Urinary bladder (tissue), 4 donors: ENCODE measurements around the gene MRFAP1. TPM values are rescaled to one million over a fixed set of nuclear protein-coding genes. Genes with fewer than 3 reads are reported as not detected.
A peak's percentile ranks its signal among the peaks of the same experiment; 100 is the strongest.
"Not testable (repeated sequence)": the region's sequence is repeated elsewhere in the genome, so short reads cannot be mapped to it uniquely, and the experiment has no call there.

Experiments
- DNase-seq: peaks from one replicate; pipeline ENCODE4 v3.0.0-alpha.2; 2015; ENCODE audit errors: extremely low spot score
- H3K27ac ChIP-seq: one replicate; pipeline ENCODE4 v1.5.1; 2013; ENCODE audit warnings: low read depth, mild to moderate bottlenecking, moderate library complexity
- H3K36me3 ChIP-seq: one replicate; pipeline ENCODE4 v1.6.1; 2013; ENCODE audit warnings: mild to moderate bottlenecking, moderate library complexity; ENCODE audit not compliant: insufficient read depth
- H3K4me1 ChIP-seq: one replicate; pipeline ENCODE4 v1.6.1; 2013; ENCODE audit warnings: mild to moderate bottlenecking, moderate library complexity; ENCODE audit not compliant: insufficient read depth
- H3K4me3 ChIP-seq: one replicate; pipeline ENCODE4 v1.5.1; 2013; ENCODE audit warnings: low read depth, low read length
- WGBS: extraction: QIAGEN DNeasy Blood & Tissue Kit; methylation state at CpG from one replicate; pipeline ENCODE4 v1.1.7; 2013; 5-methylcytosine and 5-hydroxymethylcytosine counted together
- polyA plus RNA-seq: library from polyadenylated mRNA; stranded (reverse); fragments of 200-250 nt; gene quantifications from one replicate; pipeline ENCODE4 v1.2.3, GENCODE V29; 2013
- total RNA-seq: library from RNA; depleted of rRNA; stranded (reverse); fragments of >200 nt; gene quantifications from one replicate; pipeline ENCODE4 v1.2.3, GENCODE V29; 2014
- donor health status: healthy with polysubstance abuse.
- donor health status: healthy.

Gene MRFAP1
- total and polyA plus RNA-seq, 2 donors: 81.2 to 384 TPM

- H3K4me3 ChIP-seq, DNase-seq, H3K36me3 ChIP-seq, H3K27ac ChIP-seq, H3K4me1 ChIP-seq: not testable (repeated sequence)
- 24% methylated on average over 14 of the region's 14 CpGs for WGBS
These were observed 32.7 kb downstream of the MRFAP1 start for GRCh38 chr4:6673191-6673659.

- Histone ChIP-seq H3K4me1 (no peaks in the 10 kb centered on the region), H3K27ac (peak overlapping the region; percentile 75), H3K4me3 (peak overlapping the region; percentile 71), H3K36me3 (no peaks in the 10 kb centered on the region)
- under 1% methylated on average over 89 of the region's 89 CpGs for WGBS
- DNase-seq: peak; percentile 80
These were observed 33.4 kb downstream of the MRFAP1 start for GRCh38 chr4:6673660-6674499.

DNA sequence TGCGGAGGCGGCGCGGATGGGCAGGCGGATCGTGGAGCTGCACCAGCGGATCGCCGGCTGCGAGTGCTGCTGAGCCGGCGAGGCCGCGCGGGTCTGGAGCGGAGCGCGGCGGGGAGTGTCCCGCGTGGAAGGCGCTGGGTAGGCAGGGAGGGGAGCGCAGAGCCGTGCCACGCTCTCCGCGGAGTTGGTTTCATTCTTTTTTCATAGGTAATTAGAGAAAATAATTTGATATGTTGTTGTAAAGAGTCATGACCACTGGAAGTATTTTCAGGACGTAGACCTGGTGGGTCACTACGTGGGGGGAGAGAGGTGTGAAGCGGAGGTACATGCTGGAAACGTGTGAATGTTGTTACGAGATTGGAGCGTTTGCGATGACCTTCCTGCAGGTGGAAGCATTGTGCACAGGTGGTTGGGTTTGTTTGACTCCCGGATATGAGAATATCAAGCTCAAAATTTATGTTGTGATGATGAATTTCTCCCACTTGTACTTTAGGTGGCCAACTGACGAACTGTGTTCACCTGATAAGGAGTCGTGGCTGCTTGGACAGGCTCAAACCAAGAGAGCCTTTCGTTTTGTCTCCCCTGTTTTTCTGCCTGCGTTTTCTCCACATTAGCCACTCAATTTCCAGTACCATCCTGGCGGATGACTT is 34.1 kb downstream of the MRFAP1 start:
- Histone ChIP-seq H3K27ac (peak overlapping the region; percentile 75), H3K4me1 (no peaks in the 10 kb centered on the region), H3K36me3 (no peaks in the 10 kb centered on the region), H3K4me3 (peak overlapping the region; percentile 71)
- no peak for DNase-seq
- WGBS: 4% methylated on average over 40 of the region's 40 CpGs

- H3K4me3 ChIP-seq: no peak overlapping the region
- DNase-seq: no peak
- no peak overlapping the region for H3K27ac ChIP-seq
- H3K4me1 ChIP-seq: no peaks in the 10 kb centered on the region
- 84% methylated on average over 21 of the region's 21 CpGs for WGBS
- no peaks in the 10 kb centered on the region for H3K36me3 ChIP-seq
These were observed 36.5 kb downstream of the MRFAP1 start for GRCh38 chr4:6676722-6677558.

DNA sequence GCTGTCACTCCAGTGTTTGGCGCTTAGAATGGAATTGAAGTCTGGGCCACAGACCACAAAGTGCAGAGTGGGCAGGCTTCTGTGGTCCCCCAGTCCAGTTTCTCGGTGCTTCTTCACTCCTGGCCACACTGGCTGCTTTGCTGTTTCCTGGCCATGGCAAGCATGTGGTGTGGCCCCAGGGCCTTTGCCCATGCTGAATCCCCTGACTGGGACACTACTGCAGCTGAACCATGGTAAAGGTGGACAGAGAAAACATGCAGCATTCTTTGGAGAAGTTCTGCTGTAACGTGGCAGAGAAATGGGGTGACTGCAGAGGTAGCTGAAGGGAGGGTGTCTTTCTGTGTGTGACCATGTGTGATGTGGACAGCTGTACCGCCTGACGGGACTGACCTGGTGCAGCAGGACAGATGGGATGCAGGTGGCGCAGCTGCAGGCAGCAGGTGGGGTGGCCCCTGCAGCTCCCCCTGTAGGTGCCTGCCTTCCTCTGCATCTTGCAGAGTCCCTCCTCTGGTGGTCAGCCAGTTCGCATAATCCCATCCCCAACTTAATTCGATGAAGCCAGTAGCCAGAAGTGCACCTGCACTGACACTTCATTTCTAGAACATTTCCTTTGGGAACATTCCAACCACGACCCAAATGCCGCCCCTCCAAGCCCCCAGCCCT is 40.0 kb downstream of the MRFAP1 start:
- DNase-seq: no peak
- 84% methylated on average over 10 of the region's 10 CpGs for WGBS
- no peak overlapping the region for H3K4me3 ChIP-seq
- no peak overlapping the region for H3K27ac ChIP-seq
- no peaks in the 10 kb centered on the region for H3K4me1 ChIP-seq
- H3K36me3 ChIP-seq: no peaks in the 10 kb centered on the region

- Histone ChIP-seq H3K4me1 (no peaks in the 10 kb centered on the region), H3K4me3 (no peak overlapping the region), H3K36me3 (no peaks in the 10 kb centered on the region), H3K27ac (no peak overlapping the region)
- 86% methylated on average over 9 of the region's 9 CpGs for WGBS
- DNase-seq: no peak
These were observed 40.7 kb downstream of the MRFAP1 start for GRCh38 chr4:6681191-6681590.

- no peaks in the 10 kb centered on the region for H3K4me1 ChIP-seq
- H3K27ac ChIP-seq: no peak overlapping the region
- DNase-seq: no peak
- WGBS: 79% methylated on average over 11 of the region's 11 CpGs
- no peak overlapping the region for H3K4me3 ChIP-seq
- H3K36me3 ChIP-seq: no peaks in the 10 kb centered on the region
These were observed 42.5 kb downstream of the MRFAP1 start for GRCh38 chr4:6682862-6683590.

DNA sequence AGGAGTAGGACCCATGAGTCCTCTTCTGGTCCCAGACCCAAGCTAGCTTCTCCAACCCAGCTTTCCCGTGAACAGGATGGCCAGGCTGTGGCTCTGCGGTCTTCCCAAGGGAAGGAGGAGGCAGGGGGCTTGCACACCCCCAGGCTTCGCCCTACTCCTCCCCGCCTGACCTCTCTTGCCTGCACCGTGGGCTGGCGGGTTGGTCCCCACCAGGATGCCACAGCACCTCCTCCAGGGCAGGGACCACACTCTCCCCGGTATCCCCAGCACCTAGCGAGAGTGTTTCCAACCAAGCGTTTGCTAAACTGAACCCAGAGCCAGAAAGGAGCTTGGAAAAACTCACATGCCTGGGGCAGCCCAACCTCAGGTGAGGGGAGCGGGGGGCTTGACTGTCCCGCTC is 44.2 kb downstream of the MRFAP1 start:
- Histone ChIP-seq H3K4me3 (no peak overlapping the region), H3K4me1 (no peaks in the 10 kb centered on the region), H3K27ac (no peak overlapping the region), H3K36me3 (no peaks in the 10 kb centered on the region)
- no peak for DNase-seq
- 92% methylated on average over 11 of the region's 11 CpGs for WGBS

DNA sequence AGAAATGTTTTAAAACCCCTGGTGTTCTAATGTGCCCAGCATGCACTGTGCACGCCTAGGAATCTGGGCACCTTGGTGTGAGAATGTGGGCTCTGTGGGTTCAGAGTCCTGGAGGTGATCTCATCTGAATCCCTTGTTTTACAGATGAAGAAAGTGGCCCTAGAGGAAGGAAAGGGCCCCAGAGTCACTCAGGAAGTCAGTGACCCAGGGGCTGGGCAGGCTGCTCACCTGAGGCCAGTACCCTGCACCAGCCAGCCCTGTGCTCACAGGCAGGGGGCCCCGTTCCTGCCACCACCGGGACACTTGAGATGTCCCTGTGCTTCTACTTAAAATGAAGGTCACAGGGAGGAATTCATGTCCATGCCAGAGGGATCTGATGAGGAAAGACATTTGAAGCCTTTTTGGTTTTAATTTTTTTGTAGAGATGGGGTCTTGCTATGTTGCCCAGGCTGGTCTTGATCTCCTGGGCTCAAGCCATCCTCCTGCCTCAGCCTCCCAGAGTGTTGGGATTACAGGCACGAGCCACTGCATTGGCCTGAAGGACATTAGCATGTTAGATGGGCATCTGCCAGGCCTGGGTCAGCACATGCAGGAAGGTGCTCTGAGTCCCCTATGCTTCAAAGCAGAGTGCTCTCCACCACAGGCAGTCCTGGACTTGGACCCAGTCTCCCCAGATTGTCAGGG is 45.8 kb downstream of the MRFAP1 start:
- 78% methylated on average over 4 of the region's 4 CpGs for WGBS
- Histone ChIP-seq H3K4me3 (no peak overlapping the region), H3K36me3 (no peaks in the 10 kb centered on the region), H3K27ac (no peak overlapping the region), H3K4me1 (peaks cover 1% of the 10 kb centered on the region)
- no peak for DNase-seq

DNA sequence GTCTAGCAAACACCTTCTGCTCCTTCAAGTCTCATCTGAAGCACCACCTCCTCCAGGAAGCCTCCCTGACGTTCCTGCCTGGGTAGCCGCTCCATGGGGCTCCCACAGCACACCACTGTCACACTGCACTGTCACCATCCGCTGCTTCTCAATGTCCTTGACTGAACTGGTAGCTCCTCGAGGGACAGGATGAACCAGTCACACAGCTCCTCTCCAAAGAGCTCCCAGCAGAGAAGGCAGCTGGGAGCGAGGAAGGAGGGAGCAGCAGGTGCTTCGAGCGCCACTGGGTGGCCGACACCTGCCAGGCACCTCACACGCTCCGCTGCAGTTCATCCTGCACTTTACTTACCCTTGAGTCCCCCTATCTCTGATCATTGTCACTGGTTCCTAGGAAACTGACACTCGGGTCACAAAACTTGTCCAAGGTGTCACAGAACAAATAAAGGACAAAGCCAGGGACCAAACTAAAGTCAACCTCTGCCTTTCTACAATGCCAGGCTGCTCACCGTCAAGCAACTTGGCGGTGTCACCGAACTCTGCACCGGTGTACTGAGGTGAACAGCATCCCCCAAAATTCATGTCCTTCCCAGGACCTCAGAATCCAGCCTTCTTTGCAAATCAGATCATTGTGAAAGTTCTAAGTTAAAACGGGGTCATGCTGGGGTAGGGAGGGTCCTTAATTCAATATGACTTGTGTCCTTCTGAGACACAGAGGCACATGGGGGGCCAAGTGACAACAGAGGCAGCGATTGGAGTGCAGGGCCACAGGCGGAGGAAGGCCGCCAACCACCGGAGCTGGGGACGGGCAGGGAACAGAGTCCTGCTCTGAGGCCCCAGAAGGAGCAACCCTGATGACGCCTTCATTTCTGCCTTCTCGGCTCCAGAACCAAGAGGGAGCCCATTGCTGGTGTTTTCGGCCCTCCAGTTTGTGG is 47.7 kb downstream of the MRFAP1 start:
- Histone ChIP-seq H3K27ac (peak overlapping the region; percentile 76), H3K36me3 (no peaks in the 10 kb centered on the region), H3K4me3 (no peak overlapping the region), H3K4me1 (peaks cover 1% of the 10 kb centered on the region)
- WGBS: 82% methylated on average over 24 of the region's 24 CpGs
- no peak for DNase-seq

- DNase-seq: peak; percentile 72
- no peak overlapping the region for H3K4me3 ChIP-seq
- WGBS: 31% methylated on average over 23 of the region's 23 CpGs
- peaks cover 1% of the 10 kb centered on the region for H3K4me1 ChIP-seq
- peak overlapping the region; percentile 76 for H3K27ac ChIP-seq
- no peaks in the 10 kb centered on the region for H3K36me3 ChIP-seq
These were observed 48.5 kb downstream of the MRFAP1 start for GRCh38 chr4:6688879-6689505.
